CD1c-positive myeloid dendritic cell (primary cell): Measurements from ENCODE around the gene NOD1.
A peak's percentile ranks its signal among the peaks of the same experiment; 100 is the strongest.

Experiments
- DNase-seq: peaks from one replicate; pipeline ENCODE4 v3.0.0-alpha.2; 2016; ENCODE audit errors: extremely low spot score

Gene NOD1

GRCh38 chr7:30469303-30469702, 9.3 kb downstream of the NOD1 start:
- no peak for DNase-seq

- no peak for DNase-seq
Observed at GRCh38 chr7:30468791-30469190, 9.8 kb downstream of the NOD1 start.

GRCh38 chr7:30468041-30468440, 10.5 kb downstream of the NOD1 start:
- DNase-seq, result peak; percentile 57

GRCh38 chr7:30467271-30467670, 11.3 kb downstream of the NOD1 start:
- DNase-seq, result no peak

DNA sequence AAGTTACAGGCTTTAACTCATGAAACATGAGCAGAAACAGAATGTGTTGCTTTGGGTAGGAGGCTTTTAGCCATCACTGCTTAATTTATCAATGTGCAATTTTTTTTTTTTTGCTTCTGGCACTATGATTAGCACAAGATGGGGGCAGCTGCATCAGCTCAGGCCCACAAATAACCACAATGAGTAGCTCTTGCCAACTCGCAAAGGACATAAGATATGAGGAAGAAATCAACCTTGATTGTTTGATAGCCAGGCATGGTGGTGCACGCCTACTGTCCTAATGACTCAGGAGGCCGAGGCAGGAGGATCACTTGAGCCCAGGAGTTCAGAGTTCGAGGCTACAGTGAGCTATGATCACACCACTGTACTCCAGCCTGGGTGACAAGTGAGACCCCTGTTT, 12.3 kb downstream of the NOD1 start:
- DNase-seq, result no peak

DNA sequence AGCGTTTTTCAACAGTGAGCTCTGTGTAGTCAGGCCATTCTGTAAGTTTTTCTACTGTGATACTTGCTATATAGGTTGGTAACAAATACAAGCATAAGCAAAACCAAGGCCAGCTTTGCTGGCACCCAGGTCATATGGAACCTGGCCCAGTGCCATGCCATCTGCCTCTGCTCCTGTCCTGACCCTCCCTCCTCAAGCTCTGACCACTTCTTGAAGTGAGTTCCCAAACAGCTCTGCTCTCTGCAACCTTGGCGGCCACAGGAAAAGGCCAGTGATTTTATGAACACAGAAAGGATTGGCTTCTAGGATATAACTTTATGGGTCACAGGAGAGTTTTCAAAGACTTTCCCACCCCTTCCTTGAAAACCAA, 12.8 kb downstream of the NOD1 start:
- no peak for DNase-seq

DNA sequence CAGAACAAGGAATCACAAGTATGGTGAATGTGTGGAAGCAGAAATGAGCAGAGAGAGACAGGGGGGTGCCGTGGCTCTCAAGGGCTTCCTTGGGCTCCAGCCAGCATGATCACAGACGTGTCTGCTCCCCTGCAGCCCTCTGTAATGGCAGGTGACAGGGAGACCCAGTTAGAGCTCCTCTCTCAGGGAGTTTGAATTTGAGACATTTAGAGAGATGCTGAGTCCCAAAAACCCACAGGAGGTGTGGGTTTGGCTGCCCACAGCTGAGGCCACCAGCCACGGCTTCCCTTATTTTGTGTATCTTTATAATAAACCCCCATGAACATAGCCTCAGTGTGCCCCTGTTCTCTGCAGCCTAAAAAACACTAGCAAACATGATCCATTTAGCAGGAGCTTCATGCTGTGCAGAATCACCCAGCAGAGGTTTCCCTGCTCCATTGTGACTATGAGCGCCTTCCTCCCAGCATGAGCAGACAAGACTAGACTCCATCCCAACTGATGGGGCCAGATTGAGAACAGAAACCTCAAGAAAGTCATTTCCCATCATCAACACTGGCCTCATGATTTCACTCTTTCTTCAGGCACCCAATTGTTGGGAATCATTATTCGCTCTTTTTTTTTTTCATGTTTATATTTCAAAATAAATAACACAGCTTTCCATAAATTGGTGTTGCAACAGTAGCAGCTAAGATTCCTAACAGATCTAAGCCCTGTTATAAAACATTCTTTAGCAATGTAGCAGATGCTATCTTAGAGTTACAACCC, 13.4 kb downstream of the NOD1 start:
- DNase-seq, result no peak

DNA sequence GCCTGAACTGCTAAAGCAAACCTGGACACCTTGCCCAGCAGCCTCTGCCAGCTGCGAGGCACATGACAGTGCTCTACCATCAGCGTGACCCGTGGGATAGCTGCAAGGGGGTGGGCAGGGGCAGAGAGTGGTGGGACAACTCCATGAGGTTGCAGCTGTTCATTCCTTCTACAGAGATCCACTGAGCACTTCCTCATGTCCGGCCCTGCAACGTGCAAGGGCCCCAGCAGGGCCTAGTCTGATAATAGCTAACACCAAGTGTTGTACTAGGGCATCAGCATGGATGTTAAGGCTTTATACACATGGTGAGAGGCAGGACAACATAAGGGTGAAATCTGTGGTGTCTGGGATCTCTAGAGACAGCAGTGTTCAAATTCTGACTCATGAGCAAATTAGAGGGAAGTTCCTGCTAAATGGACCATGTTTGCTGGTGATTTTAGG, 14.3 kb downstream of the NOD1 start:
- DNase-seq, result peak; percentile 67

- peak; percentile 79 for DNase-seq
Observed at GRCh38 chr7:30463405-30464145, 15.0 kb downstream of the NOD1 start.

DNA sequence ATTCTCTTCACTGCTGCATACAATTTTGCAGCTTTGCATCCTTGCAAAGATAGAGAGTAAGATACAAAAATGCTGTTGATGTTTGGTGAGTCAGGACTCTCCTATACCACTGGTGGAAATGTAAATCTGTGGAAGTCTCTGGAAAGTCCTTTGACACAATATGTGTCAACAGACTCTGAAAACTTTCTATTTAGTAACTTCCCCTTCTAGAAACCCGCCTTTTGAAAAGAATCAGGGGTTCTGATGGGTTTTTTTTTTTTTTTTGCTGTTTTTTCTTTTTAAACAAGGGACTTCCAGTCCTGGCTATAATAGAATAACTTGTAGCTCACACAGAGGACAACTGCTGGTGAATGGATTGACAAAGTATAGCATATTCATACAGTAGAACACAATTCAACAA, 16.4 kb downstream of the NOD1 start:
- peak; percentile 71 for DNase-seq

- DNase-seq, result no peak
Observed at GRCh38 chr7:30460246-30460633, 18.3 kb downstream of the NOD1 start.

DNA sequence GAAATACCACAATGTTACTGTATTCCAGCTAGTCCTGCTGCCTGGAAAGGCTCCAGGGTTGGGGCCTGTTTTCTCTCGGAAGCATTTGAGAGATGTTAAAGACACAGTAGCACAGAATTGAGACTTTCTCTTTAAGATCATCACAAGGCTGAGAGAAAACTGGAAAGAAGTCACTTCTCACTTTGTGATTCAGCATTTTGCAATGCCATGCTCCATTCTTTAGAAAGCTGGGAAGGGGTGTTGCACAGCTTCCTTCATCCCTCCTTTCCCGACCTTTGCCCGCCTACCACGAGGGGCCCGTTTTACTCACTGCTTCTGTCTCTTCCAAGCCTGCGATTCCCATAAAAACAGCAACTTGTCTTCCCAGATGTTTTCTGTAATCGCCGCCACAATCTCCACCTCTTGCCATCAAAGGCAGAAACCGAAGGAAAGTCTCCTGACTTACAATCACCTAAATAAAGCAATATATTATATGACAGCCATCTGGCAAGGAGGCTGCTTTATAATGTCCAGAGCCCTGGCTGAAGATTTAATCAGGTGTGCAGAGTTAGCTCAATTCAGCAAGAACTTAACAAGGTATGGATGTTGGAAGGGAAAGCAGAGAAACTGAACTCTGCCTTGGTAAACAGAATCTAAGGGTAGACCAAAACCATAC, 18.9 kb downstream of the NOD1 start:
- DNase-seq, result peak; percentile 34

DNA sequence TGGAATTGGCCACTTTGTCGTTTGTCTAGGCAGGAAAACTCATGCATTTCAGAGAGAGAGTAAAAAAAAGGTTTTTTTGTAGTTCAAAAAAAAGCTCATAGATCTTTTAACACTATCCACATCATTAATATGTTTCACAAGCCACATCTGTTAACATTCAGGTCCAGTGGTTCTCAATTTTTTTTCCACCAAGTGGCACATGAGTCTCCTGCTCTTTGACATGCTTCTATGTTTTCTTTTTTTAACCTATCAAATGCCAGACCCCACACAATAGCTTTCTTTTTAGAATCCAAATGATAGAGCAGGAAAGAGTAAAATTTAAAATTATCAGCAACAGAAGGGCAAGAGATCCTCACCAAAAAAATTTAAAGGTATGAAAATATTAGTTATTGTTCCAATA, 20.3 kb downstream of the NOD1 start:
- DNase-seq, result no peak

- no peak for DNase-seq
Observed at GRCh38 chr7:30453921-30454320, 24.7 kb downstream of the NOD1 start.

GRCh38 chr7:30453016-30453415, 25.6 kb downstream of the NOD1 start:
- DNase-seq, result no peak

DNA sequence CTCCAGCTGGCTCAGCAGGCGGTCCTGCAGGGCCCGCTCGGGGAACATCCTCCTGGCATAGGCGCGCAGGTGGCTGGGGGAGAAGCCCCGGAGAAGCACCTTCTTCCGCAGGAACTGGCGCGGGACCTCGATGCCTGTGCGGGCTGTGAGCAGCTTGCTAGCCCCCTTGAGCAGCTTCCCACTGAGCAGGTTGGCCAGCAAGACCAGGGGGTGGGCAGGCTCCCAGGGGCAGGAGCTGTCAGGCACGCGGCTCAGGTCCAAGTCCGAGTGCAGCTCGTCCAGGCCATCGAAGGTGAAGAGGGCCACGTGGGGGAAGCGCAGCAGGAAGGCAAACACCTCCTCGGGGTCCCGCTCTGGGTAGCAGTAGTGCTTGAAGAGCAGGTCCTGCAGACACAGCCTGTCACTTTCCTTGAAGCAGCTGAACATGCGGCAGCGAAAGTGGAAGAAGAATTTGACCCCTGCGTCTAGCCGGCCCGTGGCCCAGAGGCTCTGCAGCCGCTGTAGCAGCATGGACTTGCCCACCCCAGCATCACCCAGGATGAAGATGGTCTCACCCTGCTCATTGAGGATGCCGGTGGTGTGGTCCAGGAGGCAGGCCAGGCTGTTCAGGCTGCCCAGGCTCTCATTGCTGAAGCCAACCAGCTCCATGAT, 26.2 kb downstream of the NOD1 start:
- DNase-seq, result no peak

DNA sequence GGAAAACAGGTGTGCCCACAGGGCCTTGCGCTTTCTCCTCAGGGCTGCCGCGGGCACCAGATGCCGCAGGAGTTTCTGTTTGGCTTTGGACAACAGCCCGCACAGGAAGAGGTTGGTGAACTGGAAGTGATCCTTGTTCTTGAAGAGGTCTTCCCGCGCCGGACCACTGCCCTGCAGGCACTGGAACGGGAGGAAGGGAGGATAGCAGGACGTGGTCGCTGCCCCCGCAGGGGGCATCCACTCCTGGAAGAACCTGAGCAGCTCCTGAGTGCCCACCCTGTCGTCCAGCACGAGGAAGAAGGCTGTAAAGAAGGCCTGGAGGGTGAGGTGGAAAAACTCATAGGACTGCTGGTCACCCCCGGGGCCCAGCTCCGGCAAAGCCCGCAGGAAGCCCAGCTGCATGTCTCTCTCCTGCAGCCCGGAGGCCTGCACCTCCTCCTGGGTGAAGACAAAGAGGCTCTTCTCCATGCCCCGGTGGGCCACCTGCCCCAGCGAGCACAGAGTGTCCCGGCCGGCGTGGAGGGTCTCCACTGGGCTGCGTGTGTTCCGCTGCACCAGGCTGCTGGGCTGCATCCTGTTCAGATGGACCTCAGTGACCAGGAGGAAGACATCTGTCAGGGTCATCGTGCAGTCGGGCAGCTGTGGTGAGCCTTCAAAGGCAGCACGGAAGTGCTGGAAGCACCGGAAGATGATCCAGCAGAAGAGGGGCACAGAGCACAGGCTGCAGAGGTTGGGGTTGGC, 26.9 kb downstream of the NOD1 start:
- no peak for DNase-seq

GRCh38 chr7:30450983-30451497, 27.5 kb downstream of the NOD1 start:
- DNase-seq, result no peak

GRCh38 chr7:30450240-30450982, 28.2 kb downstream of the NOD1 start:
- no peak for DNase-seq

- no peak for DNase-seq
Observed at GRCh38 chr7:30448461-30449189, 30.0 kb downstream of the NOD1 start.
